GM12875 (cell line): ENCODE results near the gene BIN1.

Experiments
- H3K4me3 ChIP-seq: one replicate; pipeline ENCODE4 v1.5.1; 2011; ENCODE audit warnings: low read depth, low read length, control low read depth
- TF ChIP-seq, protein P1 (sequence below): IDR thresholded peaks from 2 replicates; pipeline ENCODE4 v1.5.1; 2011; ENCODE audit warnings: low read depth, mild to moderate bottlenecking, control low read depth, inconsistent platforms, low read length, moderate library complexity, borderline replicate concordance; ENCODE audit not compliant: insufficient read depth

Gene BIN1

GRCh38 chr2:127078028-127078427 is 28.9 kb downstream of the BIN1 start:
- TF ChIP-seq, protein P1, sequence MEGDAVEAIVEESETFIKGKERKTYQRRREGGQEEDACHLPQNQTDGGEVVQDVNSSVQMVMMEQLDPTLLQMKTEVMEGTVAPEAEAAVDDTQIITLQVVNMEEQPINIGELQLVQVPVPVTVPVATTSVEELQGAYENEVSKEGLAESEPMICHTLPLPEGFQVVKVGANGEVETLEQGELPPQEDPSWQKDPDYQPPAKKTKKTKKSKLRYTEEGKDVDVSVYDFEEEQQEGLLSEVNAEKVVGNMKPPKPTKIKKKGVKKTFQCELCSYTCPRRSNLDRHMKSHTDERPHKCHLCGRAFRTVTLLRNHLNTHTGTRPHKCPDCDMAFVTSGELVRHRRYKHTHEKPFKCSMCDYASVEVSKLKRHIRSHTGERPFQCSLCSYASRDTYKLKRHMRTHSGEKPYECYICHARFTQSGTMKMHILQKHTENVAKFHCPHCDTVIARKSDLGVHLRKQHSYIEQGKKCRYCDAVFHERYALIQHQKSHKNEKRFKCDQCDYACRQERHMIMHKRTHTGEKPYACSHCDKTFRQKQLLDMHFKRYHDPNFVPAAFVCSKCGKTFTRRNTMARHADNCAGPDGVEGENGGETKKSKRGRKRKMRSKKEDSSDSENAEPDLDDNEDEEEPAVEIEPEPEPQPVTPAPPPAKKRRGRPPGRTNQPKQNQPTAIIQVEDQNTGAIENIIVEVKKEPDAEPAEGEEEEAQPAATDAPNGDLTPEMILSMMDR = no peak
- no peak overlapping the region for H3K4me3 ChIP-seq

DNA sequence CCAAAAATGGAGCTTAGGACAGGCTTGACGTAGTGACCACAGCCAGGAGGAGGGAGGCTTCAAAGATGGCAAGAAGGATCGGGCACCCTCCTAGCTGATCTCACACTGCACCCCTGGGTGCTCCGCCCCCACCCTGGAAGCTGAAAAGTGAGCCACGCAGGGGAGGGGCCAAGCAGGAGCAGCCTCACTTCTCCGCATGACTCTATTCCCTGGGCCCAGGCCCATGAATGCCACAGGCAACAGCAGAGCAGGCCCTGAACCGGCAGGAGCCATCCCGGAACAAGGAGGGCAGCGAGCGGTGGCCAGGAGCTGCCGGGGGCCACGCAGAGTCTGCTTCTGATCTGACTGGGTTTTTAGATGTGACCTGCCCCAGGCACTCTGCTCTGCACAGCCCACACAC is 30.0 kb downstream of the BIN1 start:
- TF ChIP-seq, protein P1 = no peak

GRCh38 chr2:127076290-127076689 is 30.7 kb downstream of the BIN1 start:
- TF ChIP-seq, protein P1 = no peak

More for the DNA sequence above, 30.0 kb downstream of the BIN1 start:
- no peak overlapping the region for H3K4me3 ChIP-seq

GRCh38 chr2:127075821-127076220 is 31.1 kb downstream of the BIN1 start:
- TF ChIP-seq, protein P1 = no peak
- H3K4me3 ChIP-seq = no peak overlapping the region

More at GRCh38 chr2:127076290-127076689, 30.7 kb downstream of the BIN1 start:
- no peak overlapping the region for H3K4me3 ChIP-seq

DNA sequence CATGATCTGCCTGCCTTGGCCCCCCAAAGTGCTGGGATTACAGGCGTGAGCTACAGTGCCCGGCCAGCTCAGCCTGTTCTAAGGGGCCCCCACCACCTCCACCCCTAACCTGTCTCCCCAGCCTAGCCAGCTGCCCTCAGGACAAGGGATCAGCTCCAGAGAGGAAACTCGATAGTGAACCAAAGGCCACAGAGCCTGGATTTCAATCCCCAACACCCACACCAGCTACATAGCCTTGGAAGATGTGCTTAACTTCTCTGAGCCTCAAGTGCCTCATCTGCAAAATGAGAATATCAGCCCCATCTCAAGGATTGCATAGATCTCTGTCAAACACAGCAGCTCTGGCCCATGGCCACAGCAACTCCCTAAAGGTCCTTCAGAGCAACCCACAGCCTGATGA is 32.0 kb downstream of the BIN1 start:
- H3K4me3 ChIP-seq = no peak overlapping the region
- TF ChIP-seq, protein P1 = no peak

GRCh38 chr2:127074358-127074757 is 32.6 kb downstream of the BIN1 start:
- no peak overlapping the region for H3K4me3 ChIP-seq
- TF ChIP-seq, protein P1 = no peak

DNA sequence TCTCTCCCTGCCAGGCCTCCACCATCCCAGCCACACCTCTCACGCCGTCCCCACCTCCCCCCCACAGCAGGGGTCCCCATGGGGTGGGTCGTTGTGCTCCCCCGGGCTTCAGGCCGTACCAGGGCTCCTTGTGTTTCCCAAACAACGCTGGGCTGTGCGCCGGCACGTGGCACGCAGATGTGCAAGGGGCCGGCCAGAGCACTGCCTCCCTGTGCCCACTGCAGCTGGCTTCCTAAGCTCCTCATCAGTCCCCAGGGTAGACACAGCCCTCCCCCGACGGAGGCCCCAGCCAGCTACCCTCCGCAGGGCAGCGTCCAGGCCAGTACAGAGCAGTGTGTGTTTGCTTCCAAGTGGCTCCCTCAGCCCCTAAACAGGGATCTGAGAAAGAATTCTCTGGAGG is 34.0 kb downstream of the BIN1 start:
- H3K4me3 ChIP-seq = no peak overlapping the region
- TF ChIP-seq, protein P1 = no peak
